Stimulated activated naive CD8-positive, alpha-beta T cell treated with anti-CD3 and anti-CD28 coated beads, Interleukin-15, Interleukin-2, amounts not matched to agents 100 U/mL and 50 U/mL, for 24 hours (primary cell): ENCODE data around the gene ZNG1A.
"Not testable (repeated sequence)": the region's sequence is repeated elsewhere in the genome, so short reads cannot be mapped to it uniquely, and the experiment has no call there.

ENCODE experiments used
- ATAC-seq: fragments of 150-1000 bp; cut with Tn5 transposase; one replicate; pipeline ENCODE4 v1.10.0; 2021
- DNase-seq: peaks from one replicate; pipeline ENCODE4 v3.0.0; 2021

ZNG1A gene

GRCh38 chr9:178140-178825, 573 bp downstream of the ZNG1A start:
- ATAC-seq, DNase-seq: not testable (repeated sequence)

GRCh38 chr9:169757-170156, 9.1 kb downstream of the ZNG1A start:
- DNase-seq, ATAC-seq: not testable (repeated sequence)

- not testable (repeated sequence) for ATAC-seq, DNase-seq
Measured at GRCh38 chr9:159871-160270, 19.0 kb downstream of the ZNG1A start.

- not testable (repeated sequence) for ATAC-seq, DNase-seq
Measured at GRCh38 chr9:151173-151572, 27.7 kb downstream of the ZNG1A start.

- not testable (repeated sequence) for ATAC-seq
Measured at GRCh38 chr9:139880-140279, 39.0 kb downstream of the ZNG1A start.

GRCh38 chr9:117995-118467, 60.8 kb downstream of the ZNG1A start, which contains the start of gene FOXD4:
TSS of gene FOXD4 (minus strand) at chr9:118417. CDS start at chr9:118119, 298 bp downstream.
- not testable (repeated sequence) for ATAC-seq

More at GRCh38 chr9:139880-140279, 39.0 kb downstream of the ZNG1A start:
- DNase-seq, result not testable (repeated sequence)

GRCh38 chr9:117144-117994, 61.5 kb downstream of the ZNG1A start:
- not testable (repeated sequence) for ATAC-seq

More at GRCh38 chr9:117995-118467, 60.8 kb downstream of the ZNG1A start, which contains the start of gene FOXD4:
- DNase-seq, result not testable (repeated sequence)

GRCh38 chr9:116239-117077, 62.4 kb downstream of the ZNG1A start:
- not testable (repeated sequence) for ATAC-seq, DNase-seq

More at GRCh38 chr9:117144-117994, 61.5 kb downstream of the ZNG1A start:
- DNase-seq, result peak; percentile 46

- DNase-seq, ATAC-seq: not testable (repeated sequence)
Measured at GRCh38 chr9:115118-115451, 63.8 kb downstream of the ZNG1A start.

GRCh38 chr9:114267-115117, 64.4 kb downstream of the ZNG1A start:
- DNase-seq, result not testable (repeated sequence)
- ATAC-seq, result peak; percentile 3

- ATAC-seq (peak; percentile 83), DNase-seq (peak; percentile 53)
Measured at GRCh38 chr9:113468-114266, 65.2 kb downstream of the ZNG1A start.

GRCh38 chr9:112589-113467, 66.0 kb downstream of the ZNG1A start:
- DNase-seq, result not testable (repeated sequence)

GRCh38 chr9:110672-111071, 68.2 kb downstream of the ZNG1A start:
- ATAC-seq, DNase-seq: not testable (repeated sequence)

More at GRCh38 chr9:112589-113467, 66.0 kb downstream of the ZNG1A start:
- not testable (repeated sequence) for ATAC-seq

- not testable (repeated sequence) for DNase-seq, ATAC-seq
Measured at GRCh38 chr9:109540-109939, 69.3 kb downstream of the ZNG1A start.

- peak; percentile 21 for ATAC-seq
- not testable (repeated sequence) for DNase-seq
Measured at GRCh38 chr9:108742-109495, 69.9 kb downstream of the ZNG1A start.

- not testable (repeated sequence) for ATAC-seq, DNase-seq
Measured at GRCh38 chr9:105991-106390, 72.9 kb downstream of the ZNG1A start.

- ATAC-seq, DNase-seq: not testable (repeated sequence)
Measured at GRCh38 chr9:100430-100829, 78.4 kb downstream of the ZNG1A start.

GRCh38 chr9:99867-100266, 79.0 kb downstream of the ZNG1A start:
- not testable (repeated sequence) for ATAC-seq, DNase-seq
